GM20000 (cell line): ENCODE results near the gene ADRM1.

Source experiments
- DNase-seq: peaks from one replicate; pipeline ENCODE4 v3.0.0; 2012; ENCODE audit warnings: low spot score
- CTCF ChIP-seq: IDR thresholded peaks from 2 replicates; pipeline ENCODE4 v1.5.1; 2012; ENCODE audit warnings: mild to moderate bottlenecking, control low read depth; ENCODE audit errors: extremely low read depth, missing control alignments

The ADRM1 gene

GRCh38 chr20:62308102-62308822 is 5.5 kb downstream of the ADRM1 start:
- no peak for TF ChIP-seq CTCF

GRCh38 chr20:62309198-62309944 is 6.6 kb downstream of the ADRM1 start:
- no peak for TF ChIP-seq CTCF
- no peak for DNase-seq

More at GRCh38 chr20:62308102-62308822, 5.5 kb downstream of the ADRM1 start:
- no peak for DNase-seq

- TF ChIP-seq CTCF, result no peak
These were observed 7.4 kb downstream of the ADRM1 start for GRCh38 chr20:62309947-62310756.

GRCh38 chr20:62310757-62311121 is 7.9 kb downstream of the ADRM1 start:
- no peak for TF ChIP-seq CTCF
- no peak for DNase-seq

More at GRCh38 chr20:62309947-62310756, 7.4 kb downstream of the ADRM1 start:
- DNase-seq, result no peak

- no peak for TF ChIP-seq CTCF
- DNase-seq, result no peak
These were observed 8.4 kb downstream of the ADRM1 start for GRCh38 chr20:62311150-62311549.

GRCh38 chr20:62311832-62312661 is 9.2 kb downstream of the ADRM1 start:
- TF ChIP-seq CTCF, result no peak
- no peak for DNase-seq
